Sigmoid colon (tissue), 7 donors: ENCODE results near the gene RPF1. TPM values are rescaled to one million over a fixed set of nuclear protein-coding genes. Genes with fewer than 3 reads are reported as not detected.

Source experiments
- DNase-seq: peaks from one replicate; pipeline ENCODE4 v3.0.0-alpha.2; 2019
- H3K27ac ChIP-seq, 4 donors: fragments of 200-600 bp; sonication (generic); one replicate each; pipeline ENCODE4 v1.5.1; 2016 to 2019; ENCODE audit warnings: mild to moderate bottlenecking in 1 of 4
- H3K27me3 ChIP-seq, 3 donors: fragments of 200-600 bp; sonication (generic); one replicate each; pipeline ENCODE4 v1.5.1; 2019; ENCODE audit warnings: mild to moderate bottlenecking in 1 of 3
- H3K36me3 ChIP-seq, 4 donors: fragments of 200-600 bp; sonication (generic); one replicate each; pipeline ENCODE4 v1.5.1; 2016 to 2019
- H3K4me1 ChIP-seq, 4 donors: fragments of 200-600 bp; sonication (generic); one replicate each; pipeline ENCODE4 v1.5.1; 2017 to 2019
- H3K4me3 ChIP-seq, 4 donors: fragments of 200-600 bp; sonication (generic); one replicate each; pipeline ENCODE4 v1.5.1; 2017 to 2019; ENCODE audit warnings: mild to moderate bottlenecking in 2 of 4, moderate library complexity in 1 of 4
- H3K9me3 ChIP-seq, 4 donors: fragments of 200-600 bp in 3 of 4; sonication (generic) in 3 of 4; one replicate each; pipeline versions ENCODE4 v1.5.1 to v1.6.1; 2013 to 2019
- EP300 ChIP-seq, 4 donors: sonication (generic); formaldehyde crosslinking; IDR thresholded peaks; one replicate each; pipeline ENCODE4 v1.6.1; 2017; ENCODE audit warnings: antibody characterized with exemption in 4 of 4
- POLR2A ChIP-seq, 2 donors: fragments of 450-650 bp; IDR thresholded peaks; one replicate each; pipeline ENCODE4 v1.6.1; 2016; ENCODE audit warnings: antibody characterized with exemption in 2 of 2, mild to moderate bottlenecking in 2 of 2, moderate library complexity in 2 of 2
- POLR2AphosphoS5 ChIP-seq, 4 donors: sonication (generic); formaldehyde crosslinking; IDR thresholded peaks; one replicate each; pipeline ENCODE4 v1.6.1; 2017; ENCODE audit warnings: antibody characterized with exemption in 4 of 4
- whole genome bisulfite sequencing, 2 donors: extraction: QIAGEN DNeasy Blood & Tissue Kit; methylation state at CpG; one replicate each; pipeline ENCODE4 v1.1.7; 2013; 5-methylcytosine and 5-hydroxymethylcytosine counted together
- intact Hi-C: fragments of 100-400 bp; cut with DNase I; formaldehyde crosslinking; loops from one replicate; pipeline ENCODE4 v1.15.1; 2023
- polyA plus RNA-seq, 3 donors: library from polyadenylated mRNA; stranded (reverse); fragments of 200-250 nt; gene quantifications; one replicate each; pipeline ENCODE4 v1.2.3, GENCODE V29; 2013
- total RNA-seq, 4 donors: library from RNA; depleted of rRNA; stranded (reverse); fragments of >200 nt; gene quantifications; one replicate each; pipeline ENCODE4 v1.1.0, GENCODE V29; 2016
- TF ChIP-seq, protein P1 (sequence below), 4 experiments: fragments of 450-650 bp in 3 of 4; fragments of 200-600 bp in 1 of 4; IDR thresholded peaks; one replicate each; pipeline ENCODE4 v1.5.1; 2016 to 2019; ENCODE audit warnings: antibody characterized with exemption in 4 of 4, mild to moderate bottlenecking in 3 of 4, moderate library complexity in 2 of 4
- donor health status: healthy with polysubstance abuse.
- donor health status: Bipolar disorder and iron deficiency.
- donor health status: healthy.

RPF1 gene
- total and polyA plus RNA-seq, 7 donors: 30.7 to 66.5 (median 42.1) TPM

DNA sequence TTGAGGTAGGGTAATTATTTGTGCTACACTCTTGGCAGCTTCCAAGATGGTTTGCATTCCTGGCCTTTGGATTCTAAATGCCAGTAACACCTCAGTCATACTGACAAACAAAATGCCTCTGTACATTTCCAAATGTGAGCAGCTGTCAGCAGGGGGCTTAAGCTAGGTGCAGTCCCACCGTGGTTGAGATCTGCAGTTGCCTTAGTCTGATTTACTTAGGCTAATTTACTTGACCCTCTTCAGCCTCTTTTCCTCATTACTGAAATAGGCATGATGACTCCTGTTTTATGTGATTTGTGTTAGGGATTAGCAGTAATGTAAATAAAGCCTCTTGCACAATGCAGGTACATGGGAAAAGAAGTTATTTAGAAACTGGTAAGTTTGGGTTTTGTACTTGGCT is 13.7 kb downstream of the RPF1 start:
- no peak overlapping the region for H3K4me3 ChIP-seq
- H3K4me1 ChIP-seq: peaks cover 0 to 8% (median under 1%) of the 10 kb centered on the region in 4 donors
- WGBS, 2 donors: 69 to 74% methylated on average over 1 of the region's 1 CpG
- no peaks in the 10 kb centered on the region for H3K27me3 ChIP-seq
- H3K9me3 ChIP-seq: no peaks in the 10 kb centered on the region
- peaks cover 10 to 83% (median 32%) of the 10 kb centered on the region in 4 donors for H3K36me3 ChIP-seq
- H3K27ac ChIP-seq: no peak overlapping the region
- intact Hi-C loops: no loop called here
- no peak for DNase-seq
- TF ChIP-seq POLR2A (IDR thresholded peaks at IDR 0.05): no peak
- TF ChIP-seq, protein P1, sequence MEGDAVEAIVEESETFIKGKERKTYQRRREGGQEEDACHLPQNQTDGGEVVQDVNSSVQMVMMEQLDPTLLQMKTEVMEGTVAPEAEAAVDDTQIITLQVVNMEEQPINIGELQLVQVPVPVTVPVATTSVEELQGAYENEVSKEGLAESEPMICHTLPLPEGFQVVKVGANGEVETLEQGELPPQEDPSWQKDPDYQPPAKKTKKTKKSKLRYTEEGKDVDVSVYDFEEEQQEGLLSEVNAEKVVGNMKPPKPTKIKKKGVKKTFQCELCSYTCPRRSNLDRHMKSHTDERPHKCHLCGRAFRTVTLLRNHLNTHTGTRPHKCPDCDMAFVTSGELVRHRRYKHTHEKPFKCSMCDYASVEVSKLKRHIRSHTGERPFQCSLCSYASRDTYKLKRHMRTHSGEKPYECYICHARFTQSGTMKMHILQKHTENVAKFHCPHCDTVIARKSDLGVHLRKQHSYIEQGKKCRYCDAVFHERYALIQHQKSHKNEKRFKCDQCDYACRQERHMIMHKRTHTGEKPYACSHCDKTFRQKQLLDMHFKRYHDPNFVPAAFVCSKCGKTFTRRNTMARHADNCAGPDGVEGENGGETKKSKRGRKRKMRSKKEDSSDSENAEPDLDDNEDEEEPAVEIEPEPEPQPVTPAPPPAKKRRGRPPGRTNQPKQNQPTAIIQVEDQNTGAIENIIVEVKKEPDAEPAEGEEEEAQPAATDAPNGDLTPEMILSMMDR (IDR thresholded peaks at IDR 0.05): no peak

DNA sequence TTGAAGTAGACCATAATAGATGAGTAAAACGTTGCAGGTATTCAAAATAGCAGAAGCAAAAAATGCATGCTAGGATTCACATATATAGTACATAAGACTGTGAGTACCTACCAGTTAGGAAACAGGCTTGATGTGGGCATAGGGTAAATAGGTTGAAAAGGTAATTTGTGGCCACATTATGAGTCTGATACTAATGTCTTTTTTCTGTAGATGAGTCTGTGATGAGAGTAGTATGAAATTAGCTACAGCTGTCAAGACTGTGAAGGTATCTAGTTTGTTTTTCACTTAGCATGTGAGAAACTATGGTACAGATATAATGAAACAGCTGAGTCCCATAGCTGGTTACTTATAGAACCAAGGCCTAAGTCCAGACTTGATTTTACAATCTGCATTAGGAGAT is 14.7 kb downstream of the RPF1 start:
- H3K36me3 ChIP-seq: peaks cover 15 to 93% (median 34%) of the 10 kb centered on the region in 4 donors
- no peak overlapping the region for H3K4me3 ChIP-seq
- WGBS, 2 donors: 65 to 77% methylated on average over 1 of the region's 1 CpG
- no peak for TF ChIP-seq EP300 (IDR thresholded peaks at IDR 0.05)
- no peak for TF ChIP-seq POLR2AphosphoS5 (IDR thresholded peaks at IDR 0.05)
- no peak for TF ChIP-seq POLR2A (IDR thresholded peaks at IDR 0.05)
- TF ChIP-seq, protein P1 (IDR thresholded peaks at IDR 0.05): no peak
- DNase-seq: no peak
- no peak overlapping the region for H3K27ac ChIP-seq
- no peaks in the 10 kb centered on the region for H3K27me3 ChIP-seq
- H3K4me1 ChIP-seq: peaks cover 0 to 13% (median 7%) of the 10 kb centered on the region in 4 donors
- H3K9me3 ChIP-seq: no peaks in the 10 kb centered on the region
- intact Hi-C loops: no loop called here

DNA sequence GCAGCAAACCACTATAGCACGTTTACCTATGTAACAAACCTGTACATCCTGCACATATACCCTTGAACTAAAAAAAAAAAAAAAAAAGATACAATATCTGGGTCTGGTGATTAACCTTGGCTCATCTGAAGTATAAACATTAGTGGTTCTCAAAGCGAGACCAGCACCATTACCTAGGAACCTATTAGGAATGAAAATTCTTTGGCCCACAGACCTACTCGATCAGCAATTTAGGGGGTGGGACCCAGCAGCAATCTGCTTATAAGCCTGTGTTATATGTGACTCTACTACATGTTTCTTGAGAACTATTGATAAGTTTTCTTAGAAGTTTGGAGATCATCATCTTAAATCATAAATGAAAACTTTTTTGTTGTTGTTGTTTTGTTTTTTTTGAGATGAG is 17.4 kb downstream of the RPF1 start:
- Histone ChIP-seq H3K36me3 (peaks cover 15 to 97% (median 28%) of the 10 kb centered on the region in 4 donors), H3K27ac (no peak overlapping the region), H3K4me3 (no peak overlapping the region), H3K27me3 (no peaks in the 10 kb centered on the region), H3K9me3 (no peaks in the 10 kb centered on the region), H3K4me1 (peaks cover 0 to 35% (median 20%) of the 10 kb centered on the region in 4 donors)
- 85 to 98% methylated on average over 3 of the region's 3 CpGs for WGBS, 2 donors
- intact Hi-C loops: loop anchor here (5.0 kb wide), 1 partner anchor 706 kb away; the partner anchor contains the start of gene SYDE2
- DNase-seq: no peak
- TF ChIP-seq EP300 (IDR thresholded peaks at IDR 0.05) (no peak), POLR2AphosphoS5 (IDR thresholded peaks at IDR 0.05) (no peak)
- TF ChIP-seq, protein P1 (IDR thresholded peaks at IDR 0.05): no peak

DNA sequence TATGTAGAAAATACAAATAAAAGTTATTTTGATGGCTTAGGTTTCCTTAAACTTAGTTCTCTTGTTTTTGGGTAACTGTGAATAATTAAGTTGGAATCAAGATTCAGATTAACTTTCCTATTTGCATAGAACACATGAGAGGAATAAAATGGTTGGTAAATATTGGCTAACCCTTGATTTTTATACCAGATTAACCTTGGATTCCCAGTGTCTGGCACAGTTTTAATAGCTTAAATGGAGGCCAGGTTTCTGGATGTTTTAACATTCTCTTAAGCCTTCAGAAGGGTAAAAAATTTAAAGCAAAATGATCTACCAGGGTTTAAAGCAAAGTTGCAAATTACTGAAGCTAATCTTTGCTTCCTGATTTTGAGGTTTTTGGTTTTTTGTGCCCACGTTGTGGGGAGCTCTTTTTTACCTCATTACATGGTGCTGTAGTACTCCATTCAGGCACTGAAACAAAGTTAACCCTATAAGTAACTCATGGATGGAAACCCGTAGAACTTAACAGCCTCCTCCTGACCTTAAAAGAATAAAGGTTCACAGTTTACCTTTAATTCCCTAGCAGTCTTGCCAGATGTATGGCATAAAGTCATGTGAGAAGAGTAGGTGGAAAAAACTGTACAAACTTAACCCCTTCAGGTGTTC is 18.7 kb downstream of the RPF1 start:
- Histone ChIP-seq H3K36me3 (peaks cover 12 to 88% (median 23%) of the 10 kb centered on the region in 4 donors), H3K27ac (no peak overlapping the region), H3K27me3 (no peaks in the 10 kb centered on the region), H3K4me1 (peaks cover 0 to 43% (median 26%) of the 10 kb centered on the region in 4 donors), H3K9me3 (no peaks in the 10 kb centered on the region), H3K4me3 (no peak overlapping the region)
- no peak for DNase-seq
- TF ChIP-seq POLR2A (IDR thresholded peaks at IDR 0.05): no peak
- TF ChIP-seq, protein P1 (IDR thresholded peaks at IDR 0.05): no peak
- TF ChIP-seq EP300 (IDR thresholded peaks at IDR 0.05): no peak
- TF ChIP-seq POLR2AphosphoS5 (IDR thresholded peaks at IDR 0.05): no peak
- 36 to 42% methylated on average over 2 of the region's 2 CpGs for WGBS, 2 donors
- intact Hi-C loops: loop anchor here (5.0 kb wide), 1 partner anchor 705 kb away; the partner anchor contains the start of gene SYDE2
